NCI-H2081 treated with DMSO at 0.1 percent for 48 hours (cell line): ENCODE data around the gene LIPG.
"Not testable (repeated sequence)": the region's sequence is repeated elsewhere in the genome, so short reads cannot be mapped to it uniquely, and the experiment has no call there.

ENCODE experiments used
- DNase-seq: peaks from one replicate; lab custom pipeline; 2025; lab: John Stamatoyannopoulos, UW

LIPG gene

DNA sequence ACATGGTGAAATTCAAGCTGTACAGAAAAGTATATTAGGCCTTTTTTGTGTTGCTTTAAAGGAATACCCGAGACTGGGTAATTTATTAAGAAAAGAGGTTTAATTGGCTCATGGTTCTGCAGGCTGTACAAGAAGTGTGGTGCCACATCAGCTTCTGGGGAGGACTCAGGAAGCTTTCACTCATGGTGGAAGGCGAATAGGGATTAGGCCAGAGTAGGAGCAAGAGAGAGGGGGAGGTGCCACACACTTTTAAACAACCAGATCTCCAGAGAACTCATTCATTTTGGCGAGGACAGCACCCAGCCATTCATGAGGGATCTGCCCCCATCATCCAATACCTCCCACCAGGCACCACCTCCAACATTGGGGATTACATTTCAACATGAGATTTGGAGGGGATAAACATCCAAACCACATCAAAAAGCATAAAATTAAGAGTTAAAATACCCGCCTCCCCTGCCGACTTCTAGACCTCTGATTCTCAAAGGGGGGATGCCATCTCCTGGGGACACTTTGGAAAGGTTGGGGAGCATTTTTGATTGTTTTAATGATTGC lies 15.1 kb upstream of the LIPG start:
- no peak for DNase-seq

GRCh38 chr18:49547701-49548100 lies 14.2 kb upstream of the LIPG start:
- DNase-seq: no peak

DNA sequence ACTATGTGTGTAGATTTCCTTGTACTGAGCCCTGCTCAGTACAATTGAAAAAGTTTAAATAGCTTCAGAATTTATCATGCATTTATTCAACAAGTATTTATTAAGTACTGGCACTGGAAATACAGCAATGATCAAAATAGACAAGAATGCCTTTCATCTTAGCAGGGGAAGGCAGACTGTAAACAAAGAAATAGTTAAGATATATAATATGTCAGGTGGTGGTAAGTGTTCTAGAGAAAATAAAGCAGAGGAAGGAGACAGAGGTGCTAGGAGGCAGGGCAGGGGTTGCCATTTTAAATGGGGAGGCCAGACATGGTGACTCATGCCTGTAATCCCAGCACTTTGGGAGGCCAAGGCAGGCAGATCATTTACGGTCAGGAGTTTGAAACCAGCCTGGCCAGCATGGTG lies 13.6 kb upstream of the LIPG start:
- no peak for DNase-seq

DNA sequence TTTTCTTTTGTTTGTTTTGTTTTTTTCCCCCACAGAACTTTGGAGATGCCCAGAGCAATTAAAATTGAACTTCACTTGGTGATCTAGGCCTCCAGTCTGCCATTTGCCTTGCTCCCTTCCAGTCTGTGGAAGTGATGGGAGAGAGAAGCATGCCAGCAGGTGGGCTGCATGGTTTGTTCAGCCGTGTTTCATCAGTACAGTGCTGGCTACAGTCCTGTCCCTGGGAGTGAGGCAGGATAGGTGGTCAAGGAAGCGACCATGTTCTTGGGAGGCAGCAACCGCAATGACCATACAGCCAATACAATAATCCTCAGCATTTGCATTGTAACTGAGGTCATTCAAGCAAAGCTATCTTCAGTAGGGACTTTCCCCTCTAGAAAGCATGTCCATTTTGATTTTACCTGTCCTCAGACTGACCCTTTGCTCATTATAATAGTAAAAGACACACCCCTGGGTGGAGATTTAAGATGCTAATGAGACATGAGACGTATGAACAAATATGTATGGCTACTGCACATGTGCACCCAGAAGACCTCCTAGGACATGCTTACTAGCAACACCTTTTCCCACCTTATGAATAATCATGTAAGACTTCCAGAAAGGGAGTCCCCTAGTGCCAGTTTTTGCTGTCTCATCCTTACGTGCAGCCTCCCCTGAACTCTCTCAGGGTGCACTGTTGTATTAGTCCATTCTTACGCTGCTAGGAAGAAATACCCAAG lies 11.1 kb upstream of the LIPG start:
- no peak for DNase-seq

- DNase-seq: no peak
Observed at GRCh38 chr18:49553003-49553402, 8.9 kb upstream of the LIPG start.

- DNase-seq: no peak
Observed at GRCh38 chr18:49555641-49556040, 6.2 kb upstream of the LIPG start.

- no peak for DNase-seq
Observed at GRCh38 chr18:49558356-49558755, 3.5 kb upstream of the LIPG start.

DNA sequence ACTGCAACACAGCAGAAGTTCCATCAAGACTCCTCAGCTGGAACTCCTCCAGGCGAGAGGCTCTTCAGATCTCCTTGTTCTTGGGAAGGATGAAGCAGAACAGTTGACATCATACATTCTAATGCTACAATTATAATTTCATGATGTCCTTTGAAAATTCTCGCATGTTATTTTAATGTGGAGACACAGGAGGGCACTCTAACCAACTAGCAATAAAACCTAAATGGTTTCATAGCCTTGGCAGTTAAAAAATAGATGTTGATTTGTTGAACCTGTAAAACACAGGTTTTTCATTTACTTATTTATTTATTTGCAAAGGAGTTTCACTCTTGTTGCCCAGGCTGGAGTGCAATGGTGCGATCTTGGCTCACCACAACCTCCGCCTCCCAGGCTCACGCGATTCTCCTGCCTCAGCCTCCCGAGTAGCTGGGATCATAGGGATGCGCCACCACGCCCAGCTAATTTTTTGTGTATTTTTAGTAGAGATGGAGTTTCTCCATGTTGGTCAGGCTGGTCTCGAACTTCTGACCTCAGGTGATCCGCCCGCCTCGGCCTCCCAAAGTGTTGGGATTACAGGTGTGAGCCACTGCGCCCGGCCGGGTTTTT lies 2.4 kb upstream of the LIPG start:
- DNase-seq: not testable (repeated sequence)

DNA sequence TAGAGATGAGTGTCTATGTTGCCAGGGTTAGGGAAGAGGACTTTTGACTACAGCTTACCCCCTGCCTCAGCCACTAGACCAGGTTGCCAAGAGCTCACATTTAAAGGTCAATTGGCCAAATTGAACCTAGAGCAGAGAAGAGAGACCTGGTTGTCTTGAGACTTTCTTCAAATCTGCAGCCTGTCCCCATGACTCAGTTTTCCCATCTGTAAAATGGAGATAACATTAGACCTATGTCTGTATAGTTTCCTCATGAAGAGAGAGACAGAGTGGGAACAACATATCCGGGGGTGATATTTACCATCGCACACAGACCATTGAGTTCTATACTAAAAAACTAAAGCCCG lies 1.6 kb upstream of the LIPG start:
- no peak for DNase-seq

GRCh38 chr18:49560624-49561288 lies 1.1 kb upstream of the LIPG start:
- DNase-seq: no peak

DNA sequence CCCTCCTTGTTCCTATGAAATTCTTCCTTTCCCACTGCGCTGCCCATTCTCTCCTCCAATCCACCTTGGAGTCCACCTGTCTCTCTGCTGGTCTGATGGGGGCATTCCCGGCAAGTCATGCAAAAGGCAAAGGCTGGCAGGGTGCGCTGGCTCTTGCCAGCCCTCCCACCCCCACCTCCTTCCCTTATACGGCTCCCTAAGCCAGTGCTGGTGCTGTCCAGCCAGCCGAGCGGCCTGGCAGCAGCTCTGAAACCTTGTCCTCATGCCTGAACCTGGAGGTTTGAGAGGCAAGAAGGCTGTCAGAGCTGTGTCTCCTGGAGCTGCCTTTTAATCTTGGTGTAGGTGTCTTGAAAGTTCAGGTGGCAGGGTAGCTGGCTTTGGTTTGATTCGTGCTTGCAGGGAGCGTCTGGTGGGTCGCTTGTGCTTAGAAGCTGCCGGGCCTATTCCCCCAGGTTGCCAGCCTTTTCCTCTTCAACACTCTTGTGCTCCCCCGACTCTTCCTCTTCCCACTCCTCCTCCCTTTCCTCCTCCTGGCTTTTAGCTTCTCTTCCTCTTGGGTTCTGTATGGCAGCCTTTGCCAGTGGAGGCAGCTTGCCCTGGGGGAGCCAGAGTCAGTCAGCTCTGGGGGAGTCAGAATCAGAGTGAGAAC lies 748 bp downstream of the LIPG start:
- DNase-seq: no peak

GRCh38 chr18:49563130-49563540 lies 1.3 kb downstream of the LIPG start:
- DNase-seq: no peak

- DNase-seq: no peak
Observed at GRCh38 chr18:49563701-49564517, 2.1 kb downstream of the LIPG start.

GRCh38 chr18:49564518-49564834 lies 2.6 kb downstream of the LIPG start:
- no peak for DNase-seq

DNA sequence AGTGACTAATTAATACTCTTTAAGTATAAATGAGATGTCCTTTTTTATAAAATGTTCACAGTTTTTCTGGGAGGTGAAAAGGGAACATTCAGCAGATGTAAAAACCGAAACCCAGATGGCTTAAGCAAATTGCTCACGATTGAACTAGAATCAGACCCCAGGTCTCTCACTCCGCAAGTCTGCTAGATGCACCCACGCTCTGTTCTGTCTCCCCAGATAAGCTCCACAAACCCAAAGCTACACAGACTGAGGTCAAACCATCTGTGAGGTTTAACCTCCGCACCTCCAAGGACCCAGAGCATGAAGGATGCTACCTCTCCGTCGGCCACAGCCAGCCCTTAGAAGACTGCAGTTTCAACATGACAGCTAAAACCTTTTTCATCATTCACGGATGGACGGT lies 3.2 kb downstream of the LIPG start:
- no peak for DNase-seq

- no peak for DNase-seq
Observed at GRCh38 chr18:49565612-49566011, 3.8 kb downstream of the LIPG start.

GRCh38 chr18:49566217-49566770 lies 4.4 kb downstream of the LIPG start:
- DNase-seq: no peak

GRCh38 chr18:49566985-49567384 lies 5.1 kb downstream of the LIPG start:
- DNase-seq: no peak

GRCh38 chr18:49569724-49570123 lies 7.9 kb downstream of the LIPG start:
- no peak for DNase-seq

- DNase-seq: no peak
Observed at GRCh38 chr18:49570836-49571235, 9.0 kb downstream of the LIPG start.

DNA sequence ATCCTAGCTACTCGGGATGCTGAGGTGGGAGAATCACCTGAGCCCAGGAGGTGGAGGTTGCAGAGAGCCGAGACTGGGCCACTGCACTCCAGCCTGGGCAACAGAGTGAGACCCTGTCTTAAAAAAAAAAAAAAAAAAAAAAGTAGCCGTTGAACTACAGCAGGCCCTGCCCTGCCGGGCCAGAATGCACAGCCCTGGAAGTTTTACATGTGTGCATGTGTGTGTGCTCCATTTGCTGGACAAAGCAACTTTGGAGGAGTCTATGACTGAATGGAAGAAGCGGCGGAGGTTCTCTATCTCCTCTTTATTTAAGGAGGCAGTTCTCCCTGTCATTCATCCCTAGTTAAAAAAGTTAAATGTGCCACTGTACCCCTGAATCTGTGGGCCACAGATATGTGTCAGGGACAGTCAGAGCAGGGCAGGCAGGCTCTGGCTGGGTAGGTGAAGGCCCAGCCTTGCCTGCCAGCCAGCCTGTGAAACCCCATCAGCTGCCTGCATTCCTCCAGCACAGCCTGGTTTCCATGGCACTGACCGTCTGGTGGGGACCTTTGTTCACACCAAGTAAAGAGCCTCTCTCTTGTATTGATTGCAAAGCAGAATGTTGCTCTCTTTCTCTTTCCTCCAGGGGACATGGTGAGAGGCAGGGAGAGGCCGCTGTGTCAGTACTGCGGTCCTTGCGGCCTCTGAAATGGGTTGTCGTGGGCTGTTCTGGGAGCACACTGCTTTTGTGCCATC lies 10.9 kb downstream of the LIPG start:
- no peak for DNase-seq
